Activated naive CD8-positive, alpha-beta T cell treated with anti-CD3 and anti-CD28 coated beads for 36 hours (primary cell): ENCODE data around the gene ZC3H12D. TPM values are rescaled to one million over a fixed set of nuclear protein-coding genes. Genes with fewer than 3 reads are reported as not detected.
"Not testable (repeated sequence)": the region's sequence is repeated elsewhere in the genome, so short reads cannot be mapped to it uniquely, and the experiment has no call there.

Source experiments
- DNase-seq: peaks from one replicate; pipeline ENCODE4 v3.0.0; 2021
- H3K27ac Mint-ChIP-seq: one replicate; pipeline ENCODE4 v1.8.0; 2022; ENCODE audit warnings: mild to moderate bottlenecking, moderate library complexity, mixed read lengths
- H3K27me3 Mint-ChIP-seq: one replicate; pipeline ENCODE4 v1.8.0; 2022; ENCODE audit warnings: mild to moderate bottlenecking, mixed read lengths
- H3K36me3 Mint-ChIP-seq: one replicate; pipeline ENCODE4 v1.8.0; 2021; ENCODE audit warnings: mild to moderate bottlenecking, mixed read lengths
- H3K4me1 Mint-ChIP-seq: one replicate; pipeline ENCODE4 v1.8.0; 2021; ENCODE audit warnings: mixed read lengths
- H3K4me3 Mint-ChIP-seq: one replicate; pipeline ENCODE4 v1.8.0; 2022; ENCODE audit warnings: mild to moderate bottlenecking, moderate library complexity, mixed read lengths
- H3K9me3 Mint-ChIP-seq: one replicate; pipeline ENCODE4 v1.8.0; 2022; ENCODE audit warnings: mixed read lengths
- total RNA-seq, 2 experiments: library from RNA; stranded (reverse); gene quantifications; one replicate each; pipeline ENCODE4 v1.2.3, GENCODE V29; 2021

The ZC3H12D gene
- total RNA-seq, 2 experiments from 2014 or later, result 27.9 to 28.0 TPM

DNA sequence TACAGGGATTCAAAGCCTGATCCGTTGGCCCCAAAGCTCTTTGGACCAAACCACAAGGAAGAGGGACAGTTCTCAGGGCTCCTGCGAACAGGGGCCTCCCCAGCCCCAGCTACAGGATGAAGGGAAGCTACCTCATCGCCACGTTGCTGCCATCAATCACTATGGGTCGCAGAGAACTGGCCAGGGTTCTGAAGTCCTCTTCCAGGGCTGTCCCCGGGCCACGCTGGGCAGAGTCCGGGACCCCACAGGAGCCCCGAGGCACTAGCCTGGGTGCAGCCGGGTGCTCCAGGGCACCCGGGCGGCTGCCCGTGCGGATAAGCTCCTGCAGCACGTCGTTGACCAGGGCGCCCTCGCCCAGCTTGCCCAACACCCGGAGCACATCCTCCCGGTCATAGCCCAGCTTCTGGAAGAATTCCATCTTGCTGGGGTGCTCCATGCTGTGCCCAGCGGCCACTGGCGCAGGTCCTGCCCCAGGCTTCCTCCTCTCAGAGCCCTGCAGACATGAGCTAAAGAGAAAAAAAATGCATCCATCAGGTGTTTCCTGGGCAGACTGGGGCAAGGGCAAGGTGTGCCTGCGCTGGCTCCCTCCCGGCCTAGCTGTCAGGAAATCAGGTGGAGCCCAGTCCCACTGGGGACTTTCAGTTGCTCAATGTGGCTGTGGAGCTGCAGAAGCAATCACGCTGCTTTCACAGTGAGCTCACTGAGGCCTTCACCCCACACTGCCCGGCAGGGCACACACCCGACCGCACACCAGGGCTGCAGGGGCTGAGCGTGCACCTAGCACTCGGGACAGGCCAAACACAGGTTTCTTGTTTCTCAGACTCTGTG lies 10.5 kb downstream of the ZC3H12D start:
- Mint-ChIP-seq H3K36me3 (peaks cover 42% of the 10 kb centered on the region), H3K27ac (no peak overlapping the region)

DNA sequence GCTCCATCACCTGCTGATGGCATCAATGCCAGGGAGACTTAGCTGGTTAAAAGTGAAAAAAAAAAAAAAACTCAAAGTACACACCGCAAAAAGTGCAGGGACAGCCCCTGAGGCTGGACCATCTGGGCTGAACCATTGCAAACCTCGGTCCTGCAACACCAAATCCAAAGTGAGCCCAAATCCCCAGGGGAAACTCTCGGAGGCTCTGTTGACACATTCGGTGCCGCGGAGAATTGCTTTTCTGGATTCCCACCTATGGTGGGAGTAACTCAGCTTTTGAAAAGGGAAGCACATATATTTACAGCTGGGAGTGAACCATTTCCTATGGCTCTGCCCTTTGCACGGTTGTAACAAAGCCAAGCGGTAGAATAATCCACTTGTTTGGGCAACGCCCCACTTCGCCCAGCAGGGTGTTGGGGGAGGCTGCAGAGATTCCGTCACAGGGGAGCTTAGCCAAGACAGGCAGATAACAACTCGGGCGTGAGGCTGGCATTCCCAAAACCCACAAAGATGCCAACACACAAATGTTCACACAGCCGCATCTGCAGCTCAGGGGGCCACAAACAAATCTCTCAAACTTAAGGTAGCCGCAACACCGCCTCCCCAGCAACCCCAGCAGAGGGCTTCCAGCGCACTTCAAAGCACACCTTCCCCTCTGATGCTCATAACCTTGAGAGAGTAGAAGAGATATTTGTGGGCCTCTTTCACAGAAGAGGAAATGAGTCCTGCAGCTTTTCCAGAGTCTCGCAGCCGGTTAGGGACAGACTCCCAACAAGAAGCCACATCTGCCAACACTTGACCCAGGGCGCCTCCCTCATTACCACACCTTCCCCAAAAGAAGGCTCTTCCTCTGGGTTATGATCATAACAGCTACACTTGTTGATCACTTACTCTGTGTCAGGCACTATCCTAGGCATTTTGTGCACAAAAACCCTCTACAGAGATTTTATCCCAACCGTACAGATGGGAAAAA lies 11.4 kb downstream of the ZC3H12D start:
- Mint-ChIP-seq H3K9me3 (no peaks in the 10 kb centered on the region), H3K4me1 (peaks cover 55% of the 10 kb centered on the region), H3K4me3 (no peak overlapping the region), H3K27me3 (no peaks in the 10 kb centered on the region), H3K36me3 (peaks cover 40% of the 10 kb centered on the region), H3K27ac (no peak overlapping the region)
- no peak for DNase-seq

More for the DNA sequence above, 10.5 kb downstream of the ZC3H12D start:
- no peaks in the 10 kb centered on the region for H3K9me3 Mint-ChIP-seq
- H3K27me3 Mint-ChIP-seq, result no peaks in the 10 kb centered on the region
- no peak for DNase-seq
- H3K4me1 Mint-ChIP-seq, result peaks cover 56% of the 10 kb centered on the region
- no peak overlapping the region for H3K4me3 Mint-ChIP-seq

DNA sequence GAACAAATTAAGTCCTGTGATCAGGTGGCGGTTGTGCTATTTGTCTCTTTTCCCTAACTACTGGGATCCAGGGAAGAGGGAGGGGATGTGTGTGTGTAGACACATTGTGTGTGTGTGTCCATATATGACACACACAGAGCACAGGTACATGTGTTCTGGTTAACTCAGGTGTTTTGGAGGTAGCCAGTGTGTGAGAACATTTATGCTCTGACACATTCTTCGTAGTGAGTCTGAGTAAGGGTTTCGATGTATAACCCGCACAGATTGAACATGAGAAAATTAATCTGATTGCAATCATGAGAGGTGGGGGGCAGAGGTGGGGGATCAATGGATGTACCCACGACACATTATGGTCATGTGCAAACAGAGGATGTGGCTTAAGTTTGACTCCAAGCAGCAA lies 12.6 kb downstream of the ZC3H12D start:
- peaks cover 37% of the 10 kb centered on the region for H3K36me3 Mint-ChIP-seq
- no peak overlapping the region for H3K27ac Mint-ChIP-seq
- DNase-seq, result no peak
- H3K27me3 Mint-ChIP-seq, result no peaks in the 10 kb centered on the region
- peaks cover 60% of the 10 kb centered on the region for H3K4me1 Mint-ChIP-seq
- H3K9me3 Mint-ChIP-seq, result no peaks in the 10 kb centered on the region
- no peak overlapping the region for H3K4me3 Mint-ChIP-seq

DNA sequence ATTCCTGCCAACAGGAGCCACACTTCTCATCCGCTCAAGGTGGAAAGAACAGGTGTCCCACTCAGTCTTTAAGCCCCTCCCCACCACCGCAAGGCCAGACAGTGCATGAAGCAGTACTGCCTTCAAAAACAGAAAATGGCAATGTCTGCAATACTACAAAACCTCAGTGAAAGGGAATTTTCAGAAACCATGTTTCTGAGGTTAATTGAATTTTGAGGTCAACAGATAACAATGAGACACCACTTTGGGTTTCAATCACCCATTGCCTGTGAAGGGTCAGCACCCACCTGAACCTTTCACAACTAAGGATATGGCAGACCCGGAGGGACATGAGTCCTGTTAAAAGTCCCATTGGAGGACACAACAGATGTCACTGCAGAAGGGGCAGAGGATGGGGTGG lies 13.0 kb downstream of the ZC3H12D start:
- H3K4me3 Mint-ChIP-seq, result no peak overlapping the region
- H3K9me3 Mint-ChIP-seq, result no peaks in the 10 kb centered on the region
- H3K27ac Mint-ChIP-seq, result no peak overlapping the region
- H3K36me3 Mint-ChIP-seq, result peaks cover 32% of the 10 kb centered on the region
- DNase-seq, result no peak
- H3K4me1 Mint-ChIP-seq, result peaks cover 56% of the 10 kb centered on the region
- no peaks in the 10 kb centered on the region for H3K27me3 Mint-ChIP-seq

DNA sequence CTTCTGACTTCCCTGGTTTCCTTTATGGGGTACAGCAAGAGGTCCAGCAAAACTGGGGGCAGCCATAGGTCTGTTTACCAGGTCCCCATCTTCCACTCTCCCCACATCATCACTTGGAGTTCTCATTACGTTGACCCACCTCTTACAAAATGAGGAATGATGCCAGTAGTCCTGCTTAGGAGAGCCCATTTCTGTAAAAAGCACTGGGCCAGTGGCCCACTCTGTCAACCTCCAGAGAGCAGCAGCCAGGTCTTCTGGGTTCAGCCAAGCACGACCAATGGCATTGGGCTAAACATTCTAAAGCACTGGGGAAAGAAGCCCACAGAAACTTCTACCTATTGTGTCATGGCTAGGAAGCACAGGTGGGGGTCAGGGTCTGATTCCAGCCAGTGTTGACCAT lies 13.9 kb downstream of the ZC3H12D start:
- Mint-ChIP-seq H3K36me3 (peaks cover 30% of the 10 kb centered on the region), H3K27me3 (no peaks in the 10 kb centered on the region), H3K27ac (no peak overlapping the region), H3K4me1 (peaks cover 53% of the 10 kb centered on the region), H3K4me3 (no peak overlapping the region), H3K9me3 (no peaks in the 10 kb centered on the region)
- no peak for DNase-seq

DNA sequence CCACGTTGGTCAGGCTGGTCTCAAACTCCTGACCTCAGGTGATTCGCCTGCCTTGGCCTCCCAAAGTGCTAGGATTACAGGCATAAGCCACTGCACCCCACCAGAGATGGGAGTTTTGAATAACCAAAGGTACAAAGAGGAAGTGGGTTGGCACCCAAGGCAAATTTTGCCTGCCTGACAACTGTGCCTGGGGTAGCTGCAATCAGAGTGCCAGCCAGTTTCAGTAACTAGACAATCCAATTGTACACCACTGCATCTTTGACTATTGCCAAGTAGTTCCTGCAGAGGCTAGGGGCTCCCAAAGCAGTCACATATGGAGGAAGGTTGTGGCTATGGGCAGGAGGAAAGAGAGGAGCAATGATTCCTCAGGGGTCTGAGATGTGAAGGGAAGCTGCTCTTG lies 16.6 kb downstream of the ZC3H12D start:
- Mint-ChIP-seq H3K4me1 (peaks cover 51% of the 10 kb centered on the region), H3K36me3 (peaks cover 35% of the 10 kb centered on the region), H3K4me3 (no peak overlapping the region), H3K27ac (peak overlapping the region; percentile 61), H3K27me3 (no peaks in the 10 kb centered on the region), H3K9me3 (no peaks in the 10 kb centered on the region)
- no peak for DNase-seq

DNA sequence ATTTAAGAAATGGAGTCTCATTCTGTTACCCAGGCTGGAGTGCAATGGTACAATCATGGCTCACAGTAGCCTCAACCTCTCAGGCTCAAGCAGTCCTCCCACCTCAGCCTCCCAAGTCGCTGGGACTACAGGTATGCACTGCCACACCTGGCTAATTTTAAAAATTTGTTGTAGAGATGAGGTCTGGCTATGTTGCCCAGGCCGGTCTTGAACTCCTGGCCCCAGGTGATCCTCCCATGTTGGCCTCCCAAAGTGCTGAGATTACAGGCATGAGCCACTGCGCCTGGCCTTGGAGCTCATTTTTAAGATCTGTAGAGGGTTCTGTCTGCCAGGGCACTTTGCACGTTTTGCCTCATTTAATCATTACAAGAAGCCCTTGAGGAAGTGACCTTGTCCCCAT lies 17.5 kb downstream of the ZC3H12D start:
- H3K27me3 Mint-ChIP-seq, result no peaks in the 10 kb centered on the region
- no peak overlapping the region for H3K4me3 Mint-ChIP-seq
- no peak overlapping the region for H3K27ac Mint-ChIP-seq
- no peak for DNase-seq
- no peaks in the 10 kb centered on the region for H3K9me3 Mint-ChIP-seq
- peaks cover 41% of the 10 kb centered on the region for H3K36me3 Mint-ChIP-seq
- H3K4me1 Mint-ChIP-seq, result peaks cover 42% of the 10 kb centered on the region

DNA sequence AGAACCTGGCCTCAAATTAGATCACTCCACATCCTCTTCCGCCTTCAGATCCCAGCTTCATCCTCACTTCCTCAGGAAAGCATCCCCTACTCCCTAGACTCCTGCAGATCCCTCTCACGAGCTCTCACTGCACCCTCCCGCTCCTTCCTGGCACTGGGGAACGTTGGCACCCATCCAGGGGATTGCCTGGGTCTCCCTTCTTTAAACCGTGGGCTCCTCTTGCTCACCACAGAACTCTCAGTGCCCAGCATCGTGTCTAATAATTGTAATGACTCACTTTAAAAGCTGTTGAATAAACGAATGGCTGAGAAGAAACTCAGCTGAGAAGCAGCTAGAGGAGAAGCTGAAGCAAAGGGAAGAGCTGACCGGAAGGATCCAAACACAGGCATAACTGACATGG lies 20.4 kb downstream of the ZC3H12D start:
- Mint-ChIP-seq H3K4me3 (no peak overlapping the region), H3K4me1 (peaks cover 22% of the 10 kb centered on the region), H3K27ac (no peak overlapping the region), H3K27me3 (no peaks in the 10 kb centered on the region), H3K9me3 (no peaks in the 10 kb centered on the region), H3K36me3 (peaks cover 38% of the 10 kb centered on the region)
- no peak for DNase-seq

DNA sequence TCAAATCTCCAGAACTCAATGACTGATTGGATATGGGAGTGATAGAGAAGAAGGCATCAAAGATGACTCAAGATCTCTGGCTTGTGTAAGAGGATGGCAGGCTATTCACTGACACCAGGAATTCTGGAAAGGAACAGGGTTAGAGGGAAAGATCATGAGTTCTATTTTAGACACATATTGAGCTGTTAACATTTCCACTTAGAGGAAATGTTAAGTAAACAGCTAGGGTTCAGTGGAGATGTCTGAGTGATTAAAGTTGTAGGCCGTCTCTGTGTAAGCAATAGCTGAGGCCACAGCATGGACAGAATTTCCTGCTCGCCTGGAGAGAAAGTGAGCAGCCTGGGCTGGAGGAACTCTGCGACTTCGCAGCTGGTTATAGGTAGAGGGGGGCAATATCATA lies 21.0 kb downstream of the ZC3H12D start:
- Mint-ChIP-seq H3K9me3 (no peaks in the 10 kb centered on the region), H3K4me1 (peaks cover 24% of the 10 kb centered on the region), H3K4me3 (no peak overlapping the region), H3K27ac (no peak overlapping the region), H3K27me3 (no peaks in the 10 kb centered on the region), H3K36me3 (peaks cover 43% of the 10 kb centered on the region)
- no peak for DNase-seq

DNA sequence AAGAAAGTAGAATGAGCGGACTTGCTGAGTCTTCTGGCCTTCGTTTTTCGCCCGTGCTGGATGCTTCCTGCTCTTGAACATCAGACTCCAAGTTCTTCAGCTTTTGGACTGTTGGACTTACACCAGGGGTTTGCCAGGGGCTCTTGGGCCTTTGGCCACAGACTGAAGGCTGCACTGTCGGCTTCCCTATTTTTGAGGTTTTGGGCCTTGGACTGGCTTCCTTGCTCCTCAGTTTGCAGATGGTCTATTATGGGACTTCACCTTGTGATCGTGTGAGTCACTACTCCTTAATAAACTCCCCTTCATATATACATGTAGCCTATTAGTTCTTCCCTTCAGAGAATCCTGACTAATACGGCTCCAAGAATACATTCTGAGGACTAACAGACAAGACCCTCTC lies 22.1 kb downstream of the ZC3H12D start:
- H3K9me3 Mint-ChIP-seq, DNase-seq, H3K27me3 Mint-ChIP-seq, H3K4me3 Mint-ChIP-seq, H3K27ac Mint-ChIP-seq: not testable (repeated sequence)
- Mint-ChIP-seq H3K4me1 (peaks cover 22% of the 10 kb centered on the region), H3K36me3 (peaks cover 46% of the 10 kb centered on the region)

DNA sequence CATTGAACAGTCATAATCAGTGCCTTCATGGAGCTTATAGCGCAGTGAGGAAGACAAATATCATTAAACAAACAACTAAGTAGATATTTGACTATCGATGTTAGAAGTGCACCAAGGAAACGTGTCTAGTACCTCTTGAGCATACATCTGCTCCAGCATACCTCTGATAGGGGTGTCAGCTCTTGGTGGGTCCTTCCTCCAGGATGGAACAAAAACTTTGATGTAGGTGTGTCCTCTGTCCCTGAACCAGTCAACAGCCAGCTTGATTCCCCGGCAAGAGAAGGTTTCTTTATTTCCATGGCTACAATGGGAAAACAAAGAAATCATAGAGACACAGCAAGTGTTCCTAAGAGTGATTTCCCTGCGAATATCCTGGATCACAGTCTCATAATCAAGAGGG lies 23.1 kb downstream of the ZC3H12D start:
- DNase-seq, result no peak
- H3K4me1 Mint-ChIP-seq, result peaks cover 18% of the 10 kb centered on the region
- H3K27me3 Mint-ChIP-seq, result no peaks in the 10 kb centered on the region
- H3K27ac Mint-ChIP-seq, result no peak overlapping the region
- H3K9me3 Mint-ChIP-seq, result no peaks in the 10 kb centered on the region
- H3K4me3 Mint-ChIP-seq, result no peak overlapping the region
- H3K36me3 Mint-ChIP-seq, result peaks cover 52% of the 10 kb centered on the region

DNA sequence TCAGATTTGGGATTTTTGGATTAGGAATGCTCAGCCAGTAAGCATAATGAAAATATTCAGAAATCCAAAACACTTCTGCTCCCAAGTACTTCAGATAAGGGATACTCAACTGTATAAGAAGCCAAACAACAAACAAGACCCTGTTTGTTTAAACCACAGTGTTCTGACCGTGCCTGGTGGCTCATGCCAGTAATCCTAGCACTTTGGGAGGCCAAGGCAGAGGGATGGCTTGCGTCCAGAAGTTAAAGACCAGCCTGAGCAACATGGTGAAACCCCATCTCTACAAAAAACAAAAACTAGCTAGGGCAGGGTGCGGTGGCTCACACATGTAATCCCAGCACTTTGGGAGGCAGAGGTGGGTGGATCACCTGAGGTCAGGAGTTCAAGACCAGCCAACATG lies 24.6 kb downstream of the ZC3H12D start:
- Mint-ChIP-seq H3K36me3 (peaks cover 52% of the 10 kb centered on the region), H3K4me1 (peaks cover 18% of the 10 kb centered on the region)
- not testable (repeated sequence) for DNase-seq, H3K27ac Mint-ChIP-seq, H3K27me3 Mint-ChIP-seq, H3K4me3 Mint-ChIP-seq, H3K9me3 Mint-ChIP-seq

DNA sequence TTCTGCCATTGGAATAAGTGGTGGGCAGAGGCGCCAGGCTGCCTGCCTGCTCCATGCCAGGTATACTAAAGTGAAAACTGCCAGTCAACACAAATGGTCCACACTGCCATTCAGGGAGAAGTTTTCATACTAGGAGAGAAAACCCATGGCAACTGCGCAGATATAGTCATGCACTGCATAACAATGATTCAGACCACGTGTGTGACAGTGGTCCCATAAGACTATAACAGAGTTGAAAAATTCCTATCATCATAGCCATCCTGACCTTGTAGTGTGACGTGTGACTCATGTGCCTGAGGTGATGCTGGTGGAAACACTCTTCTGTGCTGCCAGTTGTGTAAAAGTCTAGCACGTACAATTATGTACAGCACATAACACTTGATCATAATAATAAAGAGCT lies 25.1 kb downstream of the ZC3H12D start:
- Mint-ChIP-seq H3K4me3 (no peak overlapping the region), H3K9me3 (no peaks in the 10 kb centered on the region), H3K27me3 (no peaks in the 10 kb centered on the region), H3K27ac (no peak overlapping the region), H3K36me3 (peaks cover 54% of the 10 kb centered on the region), H3K4me1 (peaks cover 15% of the 10 kb centered on the region)
- DNase-seq, result no peak

DNA sequence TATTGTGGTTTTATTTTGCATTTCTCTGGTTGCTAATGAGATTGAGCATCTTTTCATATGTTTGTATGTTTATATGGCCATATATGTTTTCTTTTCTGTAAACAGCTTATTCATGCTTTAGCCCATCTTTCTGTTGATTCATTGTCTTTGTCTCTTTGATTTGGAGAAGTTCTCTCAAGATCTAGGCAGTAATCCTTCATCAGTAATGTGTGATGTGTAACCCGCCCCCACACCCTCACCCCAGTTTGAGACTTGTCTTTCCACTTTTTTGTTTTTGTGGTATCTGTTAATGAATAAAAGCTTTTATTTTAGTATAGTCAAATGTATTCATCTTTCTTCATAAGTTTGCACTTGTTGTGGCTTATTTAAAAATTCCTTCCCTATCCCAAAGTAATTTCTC lies 26.0 kb downstream of the ZC3H12D start:
- Mint-ChIP-seq H3K4me1 (peaks cover 12% of the 10 kb centered on the region), H3K36me3 (peaks cover 45% of the 10 kb centered on the region), H3K9me3 (no peaks in the 10 kb centered on the region), H3K27ac (no peak overlapping the region), H3K27me3 (no peaks in the 10 kb centered on the region), H3K4me3 (no peak overlapping the region)
- no peak for DNase-seq

DNA sequence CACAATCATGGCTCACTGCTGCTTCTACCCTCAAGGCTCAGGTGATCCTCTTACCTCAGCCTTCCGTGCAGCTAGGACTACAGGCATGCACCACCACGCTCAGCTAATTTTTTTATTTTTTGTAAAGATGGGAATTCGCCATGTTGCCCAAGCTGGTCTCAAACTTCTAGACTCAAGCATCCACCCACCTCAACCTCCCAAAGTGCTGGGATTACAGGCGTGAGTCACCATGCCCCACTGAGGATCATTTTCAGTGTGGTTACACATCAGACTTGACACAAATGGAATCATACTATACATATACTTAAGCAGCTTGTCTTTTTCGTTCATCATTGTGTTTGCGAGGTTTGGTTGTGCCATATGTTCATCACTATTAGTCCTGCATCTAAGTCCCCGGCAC lies 26.6 kb downstream of the ZC3H12D start:
- H3K27me3 Mint-ChIP-seq, result no peaks in the 10 kb centered on the region
- no peak overlapping the region for H3K27ac Mint-ChIP-seq
- no peak overlapping the region for H3K4me3 Mint-ChIP-seq
- peaks cover 43% of the 10 kb centered on the region for H3K36me3 Mint-ChIP-seq
- H3K9me3 Mint-ChIP-seq, result no peaks in the 10 kb centered on the region
- peaks cover 12% of the 10 kb centered on the region for H3K4me1 Mint-ChIP-seq
- no peak for DNase-seq
